ENCODE measurements around the gene FGFBP2.

- TF ChIP-seq POLR2A (IDR thresholded peaks at IDR 0.05) (no peak), CTCF (IDR thresholded peaks at IDR 0.05) (no peak)
Measured at GRCh38 chr4:15953625-15954024, 9.3 kb downstream of the FGFBP2 start.
